Adipose tissue (tissue), 3 donors: ENCODE data around the gene LCA5. TPM values are rescaled to one million over a fixed set of nuclear protein-coding genes. Genes with fewer than 3 reads are reported as not detected.
"Not testable (repeated sequence)": the region's sequence is repeated elsewhere in the genome, so short reads cannot be mapped to it uniquely, and the experiment has no call there.

Source experiments
- H3K27ac ChIP-seq: one replicate; pipeline ENCODE4 v1.5.1; 2013; ENCODE audit warnings: low read depth, low read length
- WGBS, 3 donors: extraction: QIAGEN DNeasy Blood & Tissue Kit; methylation state at CpG; one replicate each; pipeline ENCODE4 v1.1.7; 2013; 5-methylcytosine and 5-hydroxymethylcytosine counted together
- polyA plus RNA-seq, 3 donors: library from polyadenylated mRNA; stranded (reverse); fragments of 200-250 nt; gene quantifications; one replicate each; pipeline ENCODE4 v1.2.3, GENCODE V29; 2013
- donor health status: healthy with polysubstance abuse.
- donor health status: Bipolar disorder and iron deficiency.
- donor health status: healthy.

The LCA5 gene
- polyA plus RNA-seq, 3 donors, result 1.1 to 3.4 (median 1.3) TPM

DNA sequence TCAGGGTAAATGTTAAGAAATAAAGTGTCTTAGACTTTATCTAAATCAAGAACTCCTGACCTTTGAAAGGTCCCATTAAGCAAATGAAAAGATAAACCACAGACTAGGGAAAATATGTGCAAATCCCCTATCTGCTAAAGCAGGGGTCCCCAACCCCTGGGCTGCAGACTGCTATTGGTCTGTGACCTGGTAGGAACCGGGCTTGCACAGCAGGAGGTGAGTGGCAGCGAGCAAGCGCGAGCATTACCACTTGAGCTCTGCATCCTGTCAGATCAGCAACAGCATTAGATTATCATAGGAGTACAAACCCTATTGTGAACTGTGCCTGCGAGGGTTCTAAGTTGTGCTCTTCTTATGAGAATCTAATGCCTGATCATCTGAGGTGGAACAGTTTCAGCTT lies 42.4 kb downstream of the LCA5 start:
- 84 to 92% (median 92%) methylated on average over 5 of the region's 5 CpGs for WGBS, 3 donors

GRCh38 chr6:79470728-79471127 lies 66.5 kb downstream of the LCA5 start:
- no peak overlapping the region for H3K27ac ChIP-seq

More for the DNA sequence above, 42.4 kb downstream of the LCA5 start:
- H3K27ac ChIP-seq, result no peak overlapping the region

DNA sequence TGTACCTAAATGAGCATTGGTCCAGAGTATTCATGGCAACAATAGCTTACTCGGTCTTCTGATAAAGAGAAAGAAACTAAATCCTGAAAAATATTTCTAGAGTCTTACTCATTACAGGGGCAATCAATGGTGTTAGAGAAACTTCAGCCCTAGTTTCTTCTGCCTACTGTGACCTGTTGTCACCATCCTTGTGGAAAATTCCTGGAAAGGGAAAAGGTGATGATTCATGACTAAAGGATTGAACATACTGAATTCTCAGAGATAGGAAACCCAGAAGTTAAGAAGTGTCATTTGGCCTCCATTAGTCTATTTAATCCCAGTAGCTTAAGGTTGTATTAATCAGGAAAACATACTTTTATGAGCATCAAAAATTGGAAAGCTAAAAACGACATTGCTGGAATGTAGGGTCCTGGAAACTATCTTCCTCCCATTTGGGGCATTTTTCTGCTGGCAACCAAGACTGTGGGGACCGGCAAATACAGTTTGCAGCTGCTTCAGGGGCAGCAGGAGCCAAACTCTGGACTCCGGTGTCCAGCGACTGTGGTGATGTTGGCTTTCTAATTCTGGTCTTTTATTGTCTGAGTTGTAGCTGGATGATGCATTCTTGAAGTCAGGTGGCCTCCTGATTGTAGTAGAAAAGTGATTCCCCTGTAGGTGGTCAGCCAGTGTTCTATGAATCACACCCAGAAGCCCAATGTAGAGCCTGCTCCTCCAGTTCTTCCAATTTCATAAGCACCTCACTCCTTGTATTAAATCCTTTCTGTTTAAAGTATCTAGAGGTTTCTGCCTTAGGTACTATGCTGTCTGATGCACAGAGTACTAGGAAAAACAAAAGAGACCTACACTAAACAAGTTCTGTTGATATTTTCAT lies 67.6 kb downstream of the LCA5 start:
- H3K27ac ChIP-seq, result no peak overlapping the region
- WGBS, 3 donors, result 68 to 74% (median 69%) methylated on average over 5 of the region's 5 CpGs

DNA sequence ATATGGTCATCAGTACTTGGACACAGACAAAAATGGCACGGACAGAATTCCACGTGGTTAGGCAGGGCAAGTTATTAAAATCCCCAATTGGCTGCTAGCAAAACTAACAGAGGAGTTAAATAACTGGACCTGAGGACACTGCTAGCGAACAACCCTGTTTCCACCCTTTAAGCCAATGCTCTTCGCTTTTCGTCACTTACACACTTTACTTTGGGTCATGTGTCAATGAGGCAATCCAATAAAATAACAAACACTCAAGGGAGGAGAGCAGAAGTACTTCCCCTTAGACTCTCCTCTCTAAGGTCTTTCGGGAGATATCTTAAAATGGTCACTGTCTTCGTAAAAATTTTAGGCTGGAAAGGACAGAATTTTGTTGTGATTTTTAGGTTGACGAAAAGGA lies 68.6 kb downstream of the LCA5 start:
- WGBS, 3 donors, result 61 to 76% (median 76%) methylated on average over 8 of the region's 8 CpGs
- H3K27ac ChIP-seq, result no peak overlapping the region

GRCh38 chr6:79468116-79468515 lies 69.1 kb downstream of the LCA5 start:
- 28 to 40% (median 38%) methylated on average over 2 of the region's 2 CpGs for WGBS, 3 donors
- no peak overlapping the region for H3K27ac ChIP-seq

GRCh38 chr6:79467716-79468115 lies 69.5 kb downstream of the LCA5 start:
- WGBS, 3 donors, result 2 to 15% (median 8%) methylated on average over 2 of the region's 2 CpGs
- no peak overlapping the region for H3K27ac ChIP-seq

DNA sequence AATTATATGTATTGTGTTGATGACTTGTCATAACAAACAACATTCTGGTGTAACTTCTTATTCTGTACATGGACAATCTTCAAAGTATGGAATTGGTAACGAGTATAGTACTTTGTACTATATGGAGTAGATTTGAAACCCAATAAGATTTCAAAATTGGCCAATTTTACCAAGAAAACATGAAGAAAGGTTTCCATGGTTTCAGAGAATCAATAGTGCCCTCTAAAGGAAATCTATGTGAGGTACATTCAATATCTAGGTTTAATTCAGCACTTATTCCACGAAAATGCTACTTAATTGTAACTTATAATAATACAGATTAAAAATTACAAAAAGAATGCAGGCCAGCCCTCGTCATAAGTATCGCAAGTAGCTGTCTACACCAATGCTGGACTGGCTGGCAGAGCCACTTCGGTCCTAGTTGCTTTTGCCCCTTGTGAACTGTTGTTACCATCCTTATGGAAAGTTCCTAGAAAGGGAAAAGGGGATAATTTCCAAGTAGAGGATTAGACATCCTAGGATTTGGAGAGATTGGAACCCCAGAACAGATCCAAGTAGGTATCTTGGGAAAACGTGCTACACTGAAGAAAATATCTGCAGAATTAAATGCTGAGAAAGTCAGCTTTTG lies 70.9 kb downstream of the LCA5 start:
- 21 to 30% (median 22%) methylated on average over 6 of the region's 6 CpGs for WGBS, 3 donors

DNA sequence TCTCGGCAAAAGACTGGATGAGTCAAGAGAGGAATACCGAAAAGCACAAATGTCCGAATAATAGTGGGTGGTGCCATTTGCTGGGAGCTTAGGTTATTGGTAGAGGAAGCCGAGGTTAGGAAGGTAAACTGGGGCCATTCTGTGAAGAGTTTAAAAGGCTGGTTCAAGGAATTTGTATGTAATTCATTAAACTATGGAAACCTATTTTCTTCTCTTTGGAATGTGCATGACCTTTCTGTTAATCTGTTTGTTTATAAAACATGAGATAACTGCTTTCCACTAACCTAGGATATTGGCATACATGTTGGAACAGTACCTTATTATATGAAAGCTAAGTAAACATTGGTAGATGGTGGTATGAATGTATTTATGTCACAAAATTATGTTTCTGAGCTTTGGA lies 71.8 kb downstream of the LCA5 start:
- H3K27ac ChIP-seq, result no peak overlapping the region
- WGBS, 3 donors, result 87 to 89% (median 87%) methylated on average over 4 of the region's 4 CpGs

More for the DNA sequence above, 70.9 kb downstream of the LCA5 start:
- H3K27ac ChIP-seq, result no peak overlapping the region

DNA sequence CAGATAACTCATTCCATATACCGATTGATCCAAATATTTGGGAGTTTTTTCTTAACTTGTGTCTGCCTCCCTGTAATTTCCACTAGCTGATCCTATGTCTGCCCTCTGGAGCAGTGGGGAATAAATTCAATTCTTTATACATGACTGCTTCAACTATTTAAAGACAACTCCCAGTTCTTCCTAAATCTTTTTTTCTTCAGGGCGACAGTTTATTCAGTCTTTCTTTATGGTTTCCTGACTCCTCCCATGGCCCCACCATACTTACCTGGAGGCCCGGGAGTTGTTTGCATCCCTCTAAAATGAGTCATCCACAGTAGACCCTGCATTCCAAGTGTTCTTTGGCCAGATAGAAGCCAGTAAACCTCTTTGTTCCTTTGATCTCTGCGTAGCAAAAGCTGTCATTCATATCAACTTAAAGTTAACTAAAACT lies 73.6 kb downstream of the LCA5 start:
- no peak overlapping the region for H3K27ac ChIP-seq
- WGBS, 3 donors, result 73 to 87% (median 83%) methylated on average over 4 of the region's 4 CpGs

DNA sequence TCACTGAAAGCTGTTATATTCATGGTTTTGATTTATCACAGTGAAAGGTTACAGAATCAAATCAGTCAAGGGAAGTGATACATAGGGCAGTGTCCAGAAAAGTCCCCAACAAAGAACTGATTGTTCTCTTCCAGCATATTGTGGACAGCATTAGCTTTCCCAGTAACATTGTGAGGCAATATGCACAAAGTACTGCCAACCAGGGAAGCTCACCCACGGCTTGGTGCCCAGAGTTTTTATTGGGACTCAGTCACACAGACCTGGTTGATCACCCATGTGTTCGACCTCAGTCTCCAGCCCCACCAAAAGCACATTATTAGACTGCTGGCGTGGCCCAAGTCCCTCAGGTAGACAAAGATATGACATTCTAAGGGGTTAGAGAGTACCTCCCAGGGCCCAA lies 76.0 kb downstream of the LCA5 start:
- 63 to 81% (median 80%) methylated on average over 3 of the region's 3 CpGs for WGBS, 3 donors
- H3K27ac ChIP-seq, result no peak overlapping the region

DNA sequence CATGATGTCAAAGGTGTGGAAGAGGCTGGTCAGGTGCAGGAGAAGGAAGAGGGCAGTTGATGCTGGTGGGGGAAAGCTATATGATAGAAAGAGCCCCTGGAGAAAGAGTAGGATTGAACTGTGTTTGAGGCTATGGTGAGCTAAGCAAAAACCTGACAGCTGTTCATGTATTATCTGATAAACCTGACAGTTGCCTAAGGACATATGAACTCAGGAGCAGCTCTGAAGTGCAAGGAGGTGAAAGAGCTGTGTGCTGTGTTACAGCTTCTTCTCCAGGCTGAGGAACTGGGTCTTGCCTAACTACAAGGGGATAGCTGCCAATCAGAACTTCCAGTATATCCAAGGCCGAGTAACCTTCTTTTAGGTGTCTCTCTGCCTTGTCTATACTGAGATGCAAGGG lies 81.8 kb downstream of the LCA5 start:
- 63 to 91% (median 67%) methylated on average over 1 of the region's 1 CpG for WGBS, 3 donors
- H3K27ac ChIP-seq, result no peak overlapping the region

- H3K27ac ChIP-seq, result no peak overlapping the region
- WGBS, 3 donors, result 26 to 77% (median 45%) methylated on average over 3 of the region's 3 CpGs
Observed at GRCh38 chr6:79453558-79454042, 83.6 kb downstream of the LCA5 start.

- H3K27ac ChIP-seq, result no peak overlapping the region
- WGBS, 3 donors, result 58 to 64% (median 63%) methylated on average over 7 of the region's 7 CpGs
Observed at GRCh38 chr6:79450984-79451383, 86.2 kb downstream of the LCA5 start.

DNA sequence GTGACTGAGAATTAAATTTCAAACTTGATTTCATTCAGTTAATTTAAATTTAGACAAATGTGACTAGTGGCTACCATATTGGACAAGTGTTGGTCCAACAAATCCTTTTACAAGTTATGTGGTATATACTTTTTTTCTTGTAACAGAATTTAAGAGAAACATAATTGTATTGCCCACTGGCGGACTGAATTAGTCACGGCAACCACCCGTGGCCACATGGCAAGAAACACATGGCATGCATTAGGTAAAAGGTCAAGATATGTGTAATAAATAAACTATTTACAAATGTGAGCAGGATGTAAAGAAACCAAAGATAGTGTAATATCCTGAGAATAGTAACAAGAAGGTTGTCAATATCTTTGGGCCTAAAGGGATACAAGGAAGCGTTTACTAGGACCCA lies 91.2 kb downstream of the LCA5 start:
- WGBS, 3 donors, result 85 to 87% (median 85%) methylated on average over 4 of the region's 4 CpGs
- H3K27ac ChIP-seq, result no peak overlapping the region

- WGBS, 3 donors, result 72 to 77% (median 75%) methylated on average over 3 of the region's 3 CpGs
Observed at GRCh38 chr6:79443876-79444275, 93.4 kb downstream of the LCA5 start.

DNA sequence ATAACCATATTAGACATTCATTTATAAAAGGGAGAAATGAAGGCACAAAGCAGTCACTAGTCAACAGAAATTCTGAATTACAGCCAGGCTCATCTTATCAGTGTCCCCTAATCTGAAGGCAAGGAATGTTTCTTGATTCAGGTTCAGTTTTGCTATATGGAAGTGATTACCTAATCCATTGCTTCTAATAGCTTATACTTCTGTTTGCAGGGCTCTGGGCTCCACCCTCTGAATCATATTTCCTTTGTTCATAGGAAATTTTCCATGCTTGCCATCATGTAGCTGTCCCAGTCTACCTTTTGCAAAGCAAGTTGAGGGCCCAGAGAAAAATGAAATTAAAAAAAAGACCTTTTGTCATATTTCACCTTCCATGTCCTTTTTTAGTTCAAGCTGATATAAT lies 96.0 kb downstream of the LCA5 start:
- H3K27ac ChIP-seq, result no peak overlapping the region

More at GRCh38 chr6:79443876-79444275, 93.4 kb downstream of the LCA5 start:
- not testable (repeated sequence) for H3K27ac ChIP-seq

- H3K27ac ChIP-seq, result no peak overlapping the region
- 68 to 84% (median 71%) methylated on average over 1 of the region's 1 CpG for WGBS, 3 donors
Observed at GRCh38 chr6:79440598-79440997, 96.6 kb downstream of the LCA5 start.

DNA sequence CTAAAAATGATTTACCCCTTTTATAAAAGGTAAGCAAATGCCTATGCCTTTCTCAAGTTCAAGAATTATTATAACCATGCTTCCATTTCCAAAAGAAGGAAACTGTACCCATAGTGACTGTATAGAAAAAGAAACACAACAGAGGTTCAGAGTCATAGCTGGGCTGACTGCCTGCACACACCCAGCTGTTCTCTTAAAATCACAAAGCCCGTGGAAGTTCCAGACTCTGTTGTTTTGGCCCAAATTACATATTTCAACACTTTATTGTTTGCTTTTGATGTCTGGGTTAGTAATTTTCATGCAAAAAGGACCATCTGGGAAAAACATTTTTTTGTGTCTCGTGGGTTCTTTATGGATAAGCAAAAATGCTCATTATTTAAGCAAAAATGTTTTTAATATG lies 99.2 kb downstream of the LCA5 start:
- 32 to 64% (median 45%) methylated on average over 2 of the region's 2 CpGs for WGBS, 3 donors
- H3K27ac ChIP-seq, result no peak overlapping the region

DNA sequence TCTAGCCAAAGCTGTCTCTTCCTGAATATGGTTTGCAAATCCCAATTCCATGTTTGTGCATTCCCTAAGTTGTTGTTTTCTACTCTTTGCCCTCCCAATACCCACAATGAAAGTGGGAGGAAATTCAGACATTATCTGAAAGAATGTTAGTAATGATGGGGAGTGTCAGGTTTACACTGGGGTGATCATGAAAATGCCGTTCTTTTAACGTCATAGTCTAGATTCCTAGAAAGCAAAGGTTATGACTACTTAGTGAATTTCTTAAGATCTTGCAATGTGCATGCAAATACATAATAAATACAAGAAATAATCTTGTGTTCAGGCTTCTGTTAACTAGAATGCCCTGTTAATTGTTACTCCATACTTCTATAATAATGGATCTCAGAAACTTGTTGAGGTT lies 101.0 kb downstream of the LCA5 start:
- 67 to 79% (median 79%) methylated on average over 2 of the region's 2 CpGs for WGBS, 3 donors
- no peak overlapping the region for H3K27ac ChIP-seq

DNA sequence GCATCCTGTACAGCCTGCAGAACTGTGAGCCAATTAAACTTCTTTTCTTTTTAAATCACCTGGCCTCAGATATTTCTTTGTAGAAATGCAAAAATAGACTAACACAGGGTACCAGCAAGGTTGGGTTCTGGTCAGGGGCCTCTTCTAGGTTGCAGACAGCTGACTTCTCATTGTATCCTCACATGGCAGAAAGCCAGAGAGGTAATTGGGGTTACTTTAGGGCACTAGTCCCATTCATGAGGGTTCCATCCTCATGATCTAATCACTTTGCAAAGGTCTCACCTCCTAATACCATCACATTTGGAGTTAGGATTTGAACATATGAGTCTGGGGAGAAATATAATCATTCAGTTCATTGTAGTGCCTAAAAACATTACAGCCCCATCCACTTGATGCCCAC lies 101.5 kb downstream of the LCA5 start:
- H3K27ac ChIP-seq, result no peak overlapping the region
